D341Med (cell line): Measurements from ENCODE around the gene ASNSD1.

Source experiments
- DNase-seq: peaks from one replicate; pipeline ENCODE4 v3.0.0; 2012; ENCODE audit warnings: low spot score

ASNSD1 gene

GRCh38 chr2:189661148-189661956 lies at the start of gene ASNSD1:
TSS of gene ASNSD1 (plus strand) at chr2:189661459. CDS start at chr2:189666133, 4,674 bp downstream.
- peak; percentile 97 for DNase-seq

- no peak for DNase-seq
Observed at GRCh38 chr2:189613077-189613636, 48.1 kb upstream of the ASNSD1 start.

GRCh38 chr2:189613650-189614420 lies 47.4 kb upstream of the ASNSD1 start:
- DNase-seq, result no peak

- no peak for DNase-seq
Observed at GRCh38 chr2:189614585-189614984, 46.7 kb upstream of the ASNSD1 start.

- no peak for DNase-seq
Observed at GRCh38 chr2:189618197-189618596, 43.1 kb upstream of the ASNSD1 start.

GRCh38 chr2:189621781-189622180 lies 39.5 kb upstream of the ASNSD1 start:
- DNase-seq, result no peak

GRCh38 chr2:189623049-189623448 lies 38.2 kb upstream of the ASNSD1 start:
- no peak for DNase-seq

- no peak for DNase-seq
Observed at GRCh38 chr2:189624648-189625355, 36.5 kb upstream of the ASNSD1 start.

- no peak for DNase-seq
Observed at GRCh38 chr2:189625636-189626035, 35.6 kb upstream of the ASNSD1 start.

GRCh38 chr2:189627789-189628188 lies 33.5 kb upstream of the ASNSD1 start:
- no peak for DNase-seq

- DNase-seq, result no peak
Observed at GRCh38 chr2:189628817-189629530, 32.3 kb upstream of the ASNSD1 start.

- DNase-seq, result no peak
Observed at GRCh38 chr2:189629531-189630453, 31.5 kb upstream of the ASNSD1 start.

- DNase-seq, result no peak
Observed at GRCh38 chr2:189631849-189632248, 29.4 kb upstream of the ASNSD1 start.

- DNase-seq, result no peak
Observed at GRCh38 chr2:189633392-189633811, 27.9 kb upstream of the ASNSD1 start.

GRCh38 chr2:189635353-189635752 lies 25.9 kb upstream of the ASNSD1 start:
- DNase-seq, result no peak

GRCh38 chr2:189638301-189639006 lies 22.8 kb upstream of the ASNSD1 start:
- no peak for DNase-seq

GRCh38 chr2:189639007-189639609 lies 22.2 kb upstream of the ASNSD1 start:
- DNase-seq, result no peak

- DNase-seq, result no peak
Observed at GRCh38 chr2:189641002-189641401, 20.3 kb upstream of the ASNSD1 start.

- DNase-seq, result no peak
Observed at GRCh38 chr2:189641590-189641989, 19.7 kb upstream of the ASNSD1 start.
